K562 (cell line): ENCODE measurements around the gene FMNL1. TPM values are rescaled to one million over a fixed set of nuclear protein-coding genes. Genes with fewer than 3 reads are reported as not detected.

Experiments used
- CREB1 ChIP-seq, 2 experiments: sonication (generic) in 1 of 2; formaldehyde crosslinking in 1 of 2; IDR thresholded peaks; 2 replicates each; pipeline versions ENCODE4 v1.6.1 to v1.8.0; 2012 to 2022; ENCODE audit warnings: inconsistent platforms in 1 of 2, mild to moderate bottlenecking in 1 of 2, missing genetic modification reagents in 1 of 2, moderate library complexity in 1 of 2
- KLF1 ChIP-seq: fragments of 450-650 bp; IDR thresholded peaks from 2 replicates; pipeline ENCODE4 v1.6.1; 2016; ENCODE audit warnings: missing genetic modification characterization, missing compliant biosample characterization
- OTX1 ChIP-seq: fragments of 450-650 bp; formaldehyde crosslinking; IDR thresholded peaks from 2 replicates; pipeline ENCODE4 v1.4.0; 2022; ENCODE audit warnings: mild to moderate bottlenecking
- PHF8 ChIP-seq: fragments of 200-600 bp; sonication (generic); IDR thresholded peaks from 2 replicates; pipeline ENCODE4 v1.6.1; 2012; ENCODE audit warnings: mixed run types, mild to moderate bottlenecking, inconsistent platforms, low read length, moderate library complexity, borderline replicate concordance
- SAP30 ChIP-seq: fragments of 200-600 bp; sonication (generic); IDR thresholded peaks from 2 replicates; pipeline ENCODE4 v1.6.1; 2012; ENCODE audit warnings: borderline replicate concordance, low read depth, mild to moderate bottlenecking, moderate library complexity, low read length, control low read depth, inconsistent platforms; ENCODE audit not compliant: insufficient read depth, poor library complexity, severe bottlenecking
- ZNF175 ChIP-seq: fragments of 200-800 bp; sonication (Bioruptor generic); IDR thresholded peaks from 2 replicates; pipeline ENCODE4 v1.6.1; 2016; ENCODE audit warnings: low read depth, mild to moderate bottlenecking, missing genetic modification characterization, missing compliant biosample characterization
- polyA plus RNA-seq, 8 experiments: library from polyadenylated mRNA; depleted of rRNA in 4 of 8; stranded (reverse) in 5 of 8; unstranded in 3 of 8; fragments of >200 nt; fragmentation: Nextera tagmentation in 2 of 8; fragmentation: Illumina TruSeq in 1 of 8; extraction: Ambion mirVana in 2 of 8; extraction: Trizol in 1 of 8; gene quantifications; 2 replicates each; pipeline versions ENCODE4 v1.2.1 to v1.2.3, GENCODE V29; 2011 to 2014; ENCODE audit warnings: inconsistent platforms in 1 of 8, missing spikeins in 1 of 8
- total RNA-seq, 7 experiments: library from RNA; depleted of rRNA in 6 of 7; stranded (reverse); fragments of >200 nt in 6 of 7; fragmentation: Illumina TruSeq in 2 of 7; extraction: Trizol in 2 of 7; gene quantifications; 2 replicates each; pipeline versions ENCODE4 v1.2.1 to v1.2.3, GENCODE V29; 2011 to 2021; ENCODE audit warnings: low replicate concordance in 1 of 7
- TF ChIP-seq, protein P1 (sequence below): fragments of 200-600 bp; sonication (generic); IDR thresholded peaks from one replicate; pipeline ENCODE4 v1.6.1; 2012; ENCODE audit warnings: mild to moderate bottlenecking, low read depth, low read length, inconsistent platforms
- TF ChIP-seq, protein P2 (sequence below): fragments of 450-650 bp; IDR thresholded peaks from 2 replicates; pipeline ENCODE4 v1.6.1; 2014; ENCODE audit warnings: low read depth, mild to moderate bottlenecking, moderate library complexity, borderline replicate concordance
- TF ChIP-seq, protein P3 (sequence below): sonication (generic); formaldehyde crosslinking; IDR thresholded peaks from 2 replicates; pipeline ENCODE4 v1.8.0; 2023; ENCODE audit warnings: mild to moderate bottlenecking, missing genetic modification reagents

Gene FMNL1
- total and polyA plus RNA-seq, 9 of the 15 experiments (the other 6 are each of a cell fraction or from before 2014, with no cell fraction given): 0.70 to 36.6 (median 7.7) TPM

DNA sequence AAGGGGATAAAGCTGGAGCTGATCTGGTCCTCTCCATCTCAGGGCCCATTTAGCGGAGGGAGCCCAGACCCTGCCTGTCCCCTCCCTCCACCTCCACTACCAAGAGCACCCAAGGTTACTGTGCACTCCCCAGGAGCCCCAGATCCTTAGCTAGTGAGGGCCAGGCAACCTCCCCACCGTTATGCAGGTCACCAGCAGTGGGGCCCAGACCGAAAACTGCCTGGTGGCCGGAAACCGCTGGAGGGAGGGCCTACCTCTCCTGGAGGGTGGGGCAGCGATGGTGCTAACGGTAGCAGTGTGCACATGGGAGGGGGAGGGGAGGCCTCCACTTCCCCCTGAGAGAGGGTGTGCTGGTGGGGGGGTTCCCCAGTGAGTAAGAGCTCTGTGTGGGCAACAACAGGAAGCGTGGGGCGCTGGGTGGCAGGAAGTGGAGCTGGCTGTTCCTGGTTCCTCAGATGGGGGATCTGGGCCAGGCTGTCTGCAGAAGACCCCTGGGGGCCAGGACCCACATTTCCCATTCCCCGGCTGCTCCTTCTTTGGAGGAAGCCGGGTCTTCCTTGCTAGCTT, 4.4 kb downstream of the FMNL1 start (continued):
- TF ChIP-seq, protein P1, sequence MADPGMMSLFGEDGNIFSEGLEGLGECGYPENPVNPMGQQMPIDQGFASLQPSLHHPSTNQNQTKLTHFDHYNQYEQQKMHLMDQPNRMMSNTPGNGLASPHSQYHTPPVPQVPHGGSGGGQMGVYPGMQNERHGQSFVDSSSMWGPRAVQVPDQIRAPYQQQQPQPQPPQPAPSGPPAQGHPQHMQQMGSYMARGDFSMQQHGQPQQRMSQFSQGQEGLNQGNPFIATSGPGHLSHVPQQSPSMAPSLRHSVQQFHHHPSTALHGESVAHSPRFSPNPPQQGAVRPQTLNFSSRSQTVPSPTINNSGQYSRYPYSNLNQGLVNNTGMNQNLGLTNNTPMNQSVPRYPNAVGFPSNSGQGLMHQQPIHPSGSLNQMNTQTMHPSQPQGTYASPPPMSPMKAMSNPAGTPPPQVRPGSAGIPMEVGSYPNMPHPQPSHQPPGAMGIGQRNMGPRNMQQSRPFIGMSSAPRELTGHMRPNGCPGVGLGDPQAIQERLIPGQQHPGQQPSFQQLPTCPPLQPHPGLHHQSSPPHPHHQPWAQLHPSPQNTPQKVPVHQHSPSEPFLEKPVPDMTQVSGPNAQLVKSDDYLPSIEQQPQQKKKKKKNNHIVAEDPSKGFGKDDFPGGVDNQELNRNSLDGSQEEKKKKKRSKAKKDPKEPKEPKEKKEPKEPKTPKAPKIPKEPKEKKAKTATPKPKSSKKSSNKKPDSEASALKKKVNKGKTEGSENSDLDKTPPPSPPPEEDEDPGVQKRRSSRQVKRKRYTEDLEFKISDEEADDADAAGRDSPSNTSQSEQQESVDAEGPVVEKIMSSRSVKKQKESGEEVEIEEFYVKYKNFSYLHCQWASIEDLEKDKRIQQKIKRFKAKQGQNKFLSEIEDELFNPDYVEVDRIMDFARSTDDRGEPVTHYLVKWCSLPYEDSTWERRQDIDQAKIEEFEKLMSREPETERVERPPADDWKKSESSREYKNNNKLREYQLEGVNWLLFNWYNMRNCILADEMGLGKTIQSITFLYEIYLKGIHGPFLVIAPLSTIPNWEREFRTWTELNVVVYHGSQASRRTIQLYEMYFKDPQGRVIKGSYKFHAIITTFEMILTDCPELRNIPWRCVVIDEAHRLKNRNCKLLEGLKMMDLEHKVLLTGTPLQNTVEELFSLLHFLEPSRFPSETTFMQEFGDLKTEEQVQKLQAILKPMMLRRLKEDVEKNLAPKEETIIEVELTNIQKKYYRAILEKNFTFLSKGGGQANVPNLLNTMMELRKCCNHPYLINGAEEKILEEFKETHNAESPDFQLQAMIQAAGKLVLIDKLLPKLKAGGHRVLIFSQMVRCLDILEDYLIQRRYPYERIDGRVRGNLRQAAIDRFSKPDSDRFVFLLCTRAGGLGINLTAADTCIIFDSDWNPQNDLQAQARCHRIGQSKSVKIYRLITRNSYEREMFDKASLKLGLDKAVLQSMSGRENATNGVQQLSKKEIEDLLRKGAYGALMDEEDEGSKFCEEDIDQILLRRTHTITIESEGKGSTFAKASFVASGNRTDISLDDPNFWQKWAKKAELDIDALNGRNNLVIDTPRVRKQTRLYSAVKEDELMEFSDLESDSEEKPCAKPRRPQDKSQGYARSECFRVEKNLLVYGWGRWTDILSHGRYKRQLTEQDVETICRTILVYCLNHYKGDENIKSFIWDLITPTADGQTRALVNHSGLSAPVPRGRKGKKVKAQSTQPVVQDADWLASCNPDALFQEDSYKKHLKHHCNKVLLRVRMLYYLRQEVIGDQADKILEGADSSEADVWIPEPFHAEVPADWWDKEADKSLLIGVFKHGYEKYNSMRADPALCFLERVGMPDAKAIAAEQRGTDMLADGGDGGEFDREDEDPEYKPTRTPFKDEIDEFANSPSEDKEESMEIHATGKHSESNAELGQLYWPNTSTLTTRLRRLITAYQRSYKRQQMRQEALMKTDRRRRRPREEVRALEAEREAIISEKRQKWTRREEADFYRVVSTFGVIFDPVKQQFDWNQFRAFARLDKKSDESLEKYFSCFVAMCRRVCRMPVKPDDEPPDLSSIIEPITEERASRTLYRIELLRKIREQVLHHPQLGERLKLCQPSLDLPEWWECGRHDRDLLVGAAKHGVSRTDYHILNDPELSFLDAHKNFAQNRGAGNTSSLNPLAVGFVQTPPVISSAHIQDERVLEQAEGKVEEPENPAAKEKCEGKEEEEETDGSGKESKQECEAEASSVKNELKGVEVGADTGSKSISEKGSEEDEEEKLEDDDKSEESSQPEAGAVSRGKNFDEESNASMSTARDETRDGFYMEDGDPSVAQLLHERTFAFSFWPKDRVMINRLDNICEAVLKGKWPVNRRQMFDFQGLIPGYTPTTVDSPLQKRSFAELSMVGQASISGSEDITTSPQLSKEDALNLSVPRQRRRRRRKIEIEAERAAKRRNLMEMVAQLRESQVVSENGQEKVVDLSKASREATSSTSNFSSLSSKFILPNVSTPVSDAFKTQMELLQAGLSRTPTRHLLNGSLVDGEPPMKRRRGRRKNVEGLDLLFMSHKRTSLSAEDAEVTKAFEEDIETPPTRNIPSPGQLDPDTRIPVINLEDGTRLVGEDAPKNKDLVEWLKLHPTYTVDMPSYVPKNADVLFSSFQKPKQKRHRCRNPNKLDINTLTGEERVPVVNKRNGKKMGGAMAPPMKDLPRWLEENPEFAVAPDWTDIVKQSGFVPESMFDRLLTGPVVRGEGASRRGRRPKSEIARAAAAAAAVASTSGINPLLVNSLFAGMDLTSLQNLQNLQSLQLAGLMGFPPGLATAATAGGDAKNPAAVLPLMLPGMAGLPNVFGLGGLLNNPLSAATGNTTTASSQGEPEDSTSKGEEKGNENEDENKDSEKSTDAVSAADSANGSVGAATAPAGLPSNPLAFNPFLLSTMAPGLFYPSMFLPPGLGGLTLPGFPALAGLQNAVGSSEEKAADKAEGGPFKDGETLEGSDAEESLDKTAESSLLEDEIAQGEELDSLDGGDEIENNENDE: no peak
- TF ChIP-seq OTX1 (no peak), ZNF175 (0 out of 2 replicates have a peak, but pooled peaks have one; percentile 69), CREB1 (IDR thresholded peaks at IDR 0.05) (no peak), CREB1 (CRISPR knock-in tag; IDR thresholded peaks at IDR 0.05) (0 out of 2 replicates have a peak, but pooled peaks have one; percentile 34), KLF1 (tag) (peak; percentile 47; the same call in 1 of the 2 replicates), SAP30 (no peak), PHF8 (peak; percentile 51; the same call in 1 of the 2 replicates)
- TF ChIP-seq, protein P2, sequence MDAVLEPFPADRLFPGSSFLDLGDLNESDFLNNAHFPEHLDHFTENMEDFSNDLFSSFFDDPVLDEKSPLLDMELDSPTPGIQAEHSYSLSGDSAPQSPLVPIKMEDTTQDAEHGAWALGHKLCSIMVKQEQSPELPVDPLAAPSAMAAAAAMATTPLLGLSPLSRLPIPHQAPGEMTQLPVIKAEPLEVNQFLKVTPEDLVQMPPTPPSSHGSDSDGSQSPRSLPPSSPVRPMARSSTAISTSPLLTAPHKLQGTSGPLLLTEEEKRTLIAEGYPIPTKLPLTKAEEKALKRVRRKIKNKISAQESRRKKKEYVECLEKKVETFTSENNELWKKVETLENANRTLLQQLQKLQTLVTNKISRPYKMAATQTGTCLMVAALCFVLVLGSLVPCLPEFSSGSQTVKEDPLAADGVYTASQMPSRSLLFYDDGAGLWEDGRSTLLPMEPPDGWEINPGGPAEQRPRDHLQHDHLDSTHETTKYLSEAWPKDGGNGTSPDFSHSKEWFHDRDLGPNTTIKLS: no peak; the same call in 1 of the 2 replicates
- TF ChIP-seq, protein P3, sequence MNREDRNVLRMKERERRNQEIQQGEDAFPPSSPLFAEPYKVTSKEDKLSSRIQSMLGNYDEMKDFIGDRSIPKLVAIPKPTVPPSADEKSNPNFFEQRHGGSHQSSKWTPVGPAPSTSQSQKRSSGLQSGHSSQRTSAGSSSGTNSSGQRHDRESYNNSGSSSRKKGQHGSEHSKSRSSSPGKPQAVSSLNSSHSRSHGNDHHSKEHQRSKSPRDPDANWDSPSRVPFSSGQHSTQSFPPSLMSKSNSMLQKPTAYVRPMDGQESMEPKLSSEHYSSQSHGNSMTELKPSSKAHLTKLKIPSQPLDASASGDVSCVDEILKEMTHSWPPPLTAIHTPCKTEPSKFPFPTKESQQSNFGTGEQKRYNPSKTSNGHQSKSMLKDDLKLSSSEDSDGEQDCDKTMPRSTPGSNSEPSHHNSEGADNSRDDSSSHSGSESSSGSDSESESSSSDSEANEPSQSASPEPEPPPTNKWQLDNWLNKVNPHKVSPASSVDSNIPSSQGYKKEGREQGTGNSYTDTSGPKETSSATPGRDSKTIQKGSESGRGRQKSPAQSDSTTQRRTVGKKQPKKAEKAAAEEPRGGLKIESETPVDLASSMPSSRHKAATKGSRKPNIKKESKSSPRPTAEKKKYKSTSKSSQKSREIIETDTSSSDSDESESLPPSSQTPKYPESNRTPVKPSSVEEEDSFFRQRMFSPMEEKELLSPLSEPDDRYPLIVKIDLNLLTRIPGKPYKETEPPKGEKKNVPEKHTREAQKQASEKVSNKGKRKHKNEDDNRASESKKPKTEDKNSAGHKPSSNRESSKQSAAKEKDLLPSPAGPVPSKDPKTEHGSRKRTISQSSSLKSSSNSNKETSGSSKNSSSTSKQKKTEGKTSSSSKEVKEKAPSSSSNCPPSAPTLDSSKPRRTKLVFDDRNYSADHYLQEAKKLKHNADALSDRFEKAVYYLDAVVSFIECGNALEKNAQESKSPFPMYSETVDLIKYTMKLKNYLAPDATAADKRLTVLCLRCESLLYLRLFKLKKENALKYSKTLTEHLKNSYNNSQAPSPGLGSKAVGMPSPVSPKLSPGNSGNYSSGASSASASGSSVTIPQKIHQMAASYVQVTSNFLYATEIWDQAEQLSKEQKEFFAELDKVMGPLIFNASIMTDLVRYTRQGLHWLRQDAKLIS (CRISPR knock-in tag): no peak; the same call in 1 of the 2 replicates
